ENCODE data around the gene ANTXRL.

DNA sequence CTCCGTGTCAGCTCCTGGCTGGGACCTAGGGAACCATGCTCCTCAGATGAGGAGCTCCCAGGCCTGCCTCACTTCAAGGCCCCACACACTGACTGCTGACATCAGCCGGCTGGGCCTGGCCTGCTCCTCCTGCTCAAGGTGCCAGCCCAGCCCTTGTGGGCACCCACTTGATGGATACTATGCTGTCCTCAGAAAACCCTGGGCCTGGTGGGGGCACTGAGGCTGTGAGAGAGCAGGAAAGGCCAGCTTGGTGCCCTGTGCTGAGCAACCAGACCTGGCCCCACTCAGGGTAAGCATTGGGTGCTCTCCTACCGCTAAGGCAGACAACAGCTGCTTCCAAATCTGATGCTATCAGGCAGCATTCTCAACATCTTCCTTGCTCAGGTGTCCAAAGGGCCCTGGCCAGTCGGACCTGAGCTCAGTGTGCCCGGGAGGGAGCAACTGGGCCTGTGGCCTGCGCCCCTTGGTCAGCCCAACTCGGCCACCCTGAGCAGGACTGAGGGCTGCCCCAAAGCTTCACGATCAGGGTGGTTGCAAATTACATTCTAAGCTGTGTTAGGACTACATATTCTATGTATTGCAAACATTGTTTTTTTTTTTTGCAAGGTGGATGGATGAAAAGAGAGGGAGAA lies 21.9 kb upstream of the ANTXRL start:
- TF ChIP-seq, protein P1, sequence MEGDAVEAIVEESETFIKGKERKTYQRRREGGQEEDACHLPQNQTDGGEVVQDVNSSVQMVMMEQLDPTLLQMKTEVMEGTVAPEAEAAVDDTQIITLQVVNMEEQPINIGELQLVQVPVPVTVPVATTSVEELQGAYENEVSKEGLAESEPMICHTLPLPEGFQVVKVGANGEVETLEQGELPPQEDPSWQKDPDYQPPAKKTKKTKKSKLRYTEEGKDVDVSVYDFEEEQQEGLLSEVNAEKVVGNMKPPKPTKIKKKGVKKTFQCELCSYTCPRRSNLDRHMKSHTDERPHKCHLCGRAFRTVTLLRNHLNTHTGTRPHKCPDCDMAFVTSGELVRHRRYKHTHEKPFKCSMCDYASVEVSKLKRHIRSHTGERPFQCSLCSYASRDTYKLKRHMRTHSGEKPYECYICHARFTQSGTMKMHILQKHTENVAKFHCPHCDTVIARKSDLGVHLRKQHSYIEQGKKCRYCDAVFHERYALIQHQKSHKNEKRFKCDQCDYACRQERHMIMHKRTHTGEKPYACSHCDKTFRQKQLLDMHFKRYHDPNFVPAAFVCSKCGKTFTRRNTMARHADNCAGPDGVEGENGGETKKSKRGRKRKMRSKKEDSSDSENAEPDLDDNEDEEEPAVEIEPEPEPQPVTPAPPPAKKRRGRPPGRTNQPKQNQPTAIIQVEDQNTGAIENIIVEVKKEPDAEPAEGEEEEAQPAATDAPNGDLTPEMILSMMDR (IDR thresholded peaks at IDR 0.05) = no peak
- TF ChIP-seq POLR2A (IDR thresholded peaks at IDR 0.05) = no peak

Data from esophagus squamous epithelium (tissue), 4 donors.